BJ (cell line): ENCODE data around the gene MYRF. TPM values are rescaled to one million over a fixed set of nuclear protein-coding genes. Genes with fewer than 3 reads are reported as not detected.

Experiments used
- CTCF ChIA-PET: fragments of 350-600 bp; formaldehyde crosslinking; extraction: SDS; loops from one replicate; lab custom pipeline; 2021; ENCODE audit warnings: antibody characterized with exemption, inconsistent platforms; lab: Yijun Ruan, JAX
- POLR2A ChIA-PET: fragments of 300-600 bp; sonication (Branson Sonifier 250); formaldehyde crosslinking; extraction: SDS; loops from one replicate; lab custom pipeline; 2021; ENCODE audit warnings: antibody characterized with exemption; lab: Charles Lee
- DNase-seq: peaks from one replicate; pipeline ENCODE4 v3.0.0-alpha.2; 2011; ENCODE audit warnings: low read depth
- H3K27me3 ChIP-seq: 2 replicates; pipeline ENCODE4 v1.6.0; 2011; ENCODE audit warnings: low read length; ENCODE audit not compliant: control insufficient read depth, insufficient read depth
- H3K36me3 ChIP-seq: 2 replicates; pipeline ENCODE4 v1.5.1; 2011; ENCODE audit warnings: low read length; ENCODE audit not compliant: control insufficient read depth, insufficient read depth
- H3K4me3 ChIP-seq: 2 replicates; pipeline ENCODE4 v1.5.1; 2011; ENCODE audit warnings: low read depth, mild to moderate bottlenecking, control low read depth, low read length
- CTCF ChIP-seq: IDR thresholded peaks from 2 replicates; pipeline ENCODE4 v1.5.1; 2011; ENCODE audit warnings: low read depth, mild to moderate bottlenecking, control low read depth, inconsistent platforms, low read length, moderate library complexity; ENCODE audit not compliant: insufficient read depth
- polyA plus RNA-seq: library from polyadenylated mRNA; depleted of rRNA; stranded (reverse); fragments of >200 nt; gene quantifications from 2 replicates; pipeline ENCODE4 v1.2.3, GENCODE V29; 2011

Gene MYRF
- polyA plus RNA-seq, 1 experiment = 0.45 TPM

GRCh38 chr11:61728066-61728939, 24.1 kb upstream of the MYRF start:
- Histone ChIP-seq H3K36me3 (peaks cover 9% of the 10 kb centered on the region), H3K27me3 (no peaks in the 10 kb centered on the region), H3K4me3 (no peak overlapping the region)
- no peak for TF ChIP-seq CTCF
- DNase-seq = no peak
- ChIA-PET POLR2A (no interaction called here), CTCF (interaction anchor here (0.6 to 1.3 kb wide), 6 partner anchors 30 to 104 kb away, joined by 3 to 4 read pairs (median 3); no protein-coding TSS in a partner anchor)

- Histone ChIP-seq H3K4me3 (no peak overlapping the region), H3K27me3 (no peaks in the 10 kb centered on the region), H3K36me3 (peaks cover 8% of the 10 kb centered on the region)
- CTCF ChIA-PET = interaction anchor here (0.6 to 1.3 kb wide), 7 partner anchors 19 to 105 kb away, joined by 3 to 4 read pairs (median 3); no protein-coding TSS in a partner anchor
- TF ChIP-seq CTCF = no peak
- POLR2A ChIA-PET = no interaction called here
- DNase-seq = no peak
These were observed 23.6 kb upstream of the MYRF start for GRCh38 chr11:61728940-61729219.

GRCh38 chr11:61730240-61730994, 22.0 kb upstream of the MYRF start:
- no peaks in the 10 kb centered on the region for H3K27me3 ChIP-seq
- DNase-seq = no peak
- ChIA-PET CTCF (interaction anchor here (0.8 to 1.1 kb wide), 2 partner anchors 17 to 61 kb away, joined by 3 read pairs; no protein-coding TSS in a partner anchor), POLR2A (no interaction called here)
- peaks cover 11% of the 10 kb centered on the region for H3K36me3 ChIP-seq
- no peak overlapping the region for H3K4me3 ChIP-seq
- TF ChIP-seq CTCF = no peak

GRCh38 chr11:61731211-61731951, 21.1 kb upstream of the MYRF start:
- POLR2A ChIA-PET = no interaction called here
- Histone ChIP-seq H3K4me3 (no peak overlapping the region), H3K36me3 (peaks cover 11% of the 10 kb centered on the region), H3K27me3 (no peaks in the 10 kb centered on the region)
- TF ChIP-seq CTCF = no peak
- no peak for DNase-seq
- CTCF ChIA-PET = interaction anchor here (0.8 to 4.1 kb wide), 6 partner anchors 12 to 165 kb away, joined by 3 to 42 read pairs (median 13); no protein-coding TSS in a partner anchor
